ENCODE data around the gene TAGLN3. TPM values are rescaled to one million over a fixed set of nuclear protein-coding genes. Genes with fewer than 3 reads are reported as not detected.

TAGLN3 gene
- total RNA-seq, 1 experiment from 2014 or later, result not detected

DNA sequence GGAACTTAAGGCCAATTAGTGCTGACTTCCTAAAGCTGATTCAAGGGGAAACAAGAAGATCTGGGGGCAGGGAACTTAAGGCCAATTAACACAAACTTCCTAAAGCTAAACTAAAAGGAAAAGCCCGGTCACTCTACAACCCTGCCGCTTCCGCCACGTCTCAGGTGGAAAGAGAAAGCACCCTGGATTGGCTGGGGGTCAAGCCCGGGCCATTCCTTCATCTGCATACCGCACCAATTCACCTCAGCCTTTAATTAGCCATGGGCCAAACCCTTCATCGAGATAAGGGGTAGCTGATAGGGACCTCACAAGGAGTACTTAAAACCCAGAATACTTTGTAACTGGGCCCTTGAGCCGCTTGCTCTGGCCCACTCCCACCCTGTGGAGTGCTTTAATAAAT lies 50.2 kb downstream of the TAGLN3 start:
- H3K4me3 ChIP-seq (ENCODE audit: low read depth, low read length), result no peak overlapping the region
- no peak for DNase-seq
- no peaks in the 10 kb centered on the region for H3K36me3 Mint-ChIP-seq (ENCODE audit: insufficient read depth, unreplicated experiment)
- no TSS peak for BruUV-seq (replicated peaks)
- TF ChIP-seq, protein P1, sequence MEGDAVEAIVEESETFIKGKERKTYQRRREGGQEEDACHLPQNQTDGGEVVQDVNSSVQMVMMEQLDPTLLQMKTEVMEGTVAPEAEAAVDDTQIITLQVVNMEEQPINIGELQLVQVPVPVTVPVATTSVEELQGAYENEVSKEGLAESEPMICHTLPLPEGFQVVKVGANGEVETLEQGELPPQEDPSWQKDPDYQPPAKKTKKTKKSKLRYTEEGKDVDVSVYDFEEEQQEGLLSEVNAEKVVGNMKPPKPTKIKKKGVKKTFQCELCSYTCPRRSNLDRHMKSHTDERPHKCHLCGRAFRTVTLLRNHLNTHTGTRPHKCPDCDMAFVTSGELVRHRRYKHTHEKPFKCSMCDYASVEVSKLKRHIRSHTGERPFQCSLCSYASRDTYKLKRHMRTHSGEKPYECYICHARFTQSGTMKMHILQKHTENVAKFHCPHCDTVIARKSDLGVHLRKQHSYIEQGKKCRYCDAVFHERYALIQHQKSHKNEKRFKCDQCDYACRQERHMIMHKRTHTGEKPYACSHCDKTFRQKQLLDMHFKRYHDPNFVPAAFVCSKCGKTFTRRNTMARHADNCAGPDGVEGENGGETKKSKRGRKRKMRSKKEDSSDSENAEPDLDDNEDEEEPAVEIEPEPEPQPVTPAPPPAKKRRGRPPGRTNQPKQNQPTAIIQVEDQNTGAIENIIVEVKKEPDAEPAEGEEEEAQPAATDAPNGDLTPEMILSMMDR (IDR thresholded peaks at IDR 0.05; ENCODE audit: insufficient read depth in 1 of 2, low read depth in 1 of 2, low read length in 1 of 2, severe bottlenecking in 1 of 2, unreplicated experiment in 1 of 2), result no peak
- CTCF ChIA-PET, result no interaction called here
- H3K9me3 ChIP-seq, result no peaks in the 10 kb centered on the region
- no peaks in the 10 kb centered on the region for H3K27me3 ChIP-seq (replicated peaks; ENCODE audit: control insufficient read depth, insufficient read depth, low read length)
- POLR2A ChIA-PET, result no interaction called here
- H3K36me3 ChIP-seq (ENCODE audit: control insufficient read depth, insufficient read depth, low read length), result no peaks in the 10 kb centered on the region
- H3K27me3 Mint-ChIP-seq (ENCODE audit: insufficient read depth, unreplicated experiment), result no peaks in the 10 kb centered on the region
- H3K27ac Mint-ChIP-seq (ENCODE audit: unreplicated experiment), result no peak overlapping the region
- peaks cover 23% of the 10 kb centered on the region for H3K4me1 Mint-ChIP-seq (ENCODE audit: low read depth, unreplicated experiment)
- H3K4me1 ChIP-seq, result peaks cover 15% of the 10 kb centered on the region
- H3K9me3 Mint-ChIP-seq (ENCODE audit: unreplicated experiment), result no peaks in the 10 kb centered on the region
- no peak overlapping the region for H3K4me3 Mint-ChIP-seq (ENCODE audit: unreplicated experiment)
- intact Hi-C loops (cut with micrococcal nuclease; ENCODE audit: unreplicated experiment), result loop anchor here (10.0 kb wide), 1 partner anchor 334 kb away; no protein-coding TSS in a partner anchor

DNA sequence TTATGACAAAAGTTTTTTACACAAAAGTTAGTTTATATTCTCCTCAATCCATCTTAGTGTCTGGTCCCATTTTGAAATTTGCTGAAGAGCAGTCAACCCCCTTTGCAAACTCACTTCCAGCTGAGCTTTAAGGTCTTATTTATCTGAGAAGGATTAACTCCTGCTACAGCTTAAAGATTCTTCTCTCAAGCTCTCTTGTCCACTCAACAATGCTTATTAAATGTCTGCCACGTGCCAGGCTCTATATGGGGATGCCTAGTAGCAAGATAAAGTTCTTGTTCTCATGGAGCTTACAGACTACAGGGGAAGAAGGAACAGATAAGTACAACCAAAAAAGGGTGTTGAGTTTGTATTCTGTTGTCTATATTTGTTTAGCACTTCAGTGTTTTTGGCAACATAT lies 54.5 kb downstream of the TAGLN3 start:
- no TSS peak for BruUV-seq (replicated peaks)
- Mint-ChIP-seq H3K4me3 (ENCODE audit: unreplicated experiment) (no peak overlapping the region), H3K27ac (ENCODE audit: unreplicated experiment) (no peak overlapping the region), H3K9me3 (ENCODE audit: unreplicated experiment) (no peaks in the 10 kb centered on the region), H3K27me3 (ENCODE audit: insufficient read depth, unreplicated experiment) (no peaks in the 10 kb centered on the region), H3K36me3 (ENCODE audit: insufficient read depth, unreplicated experiment) (no peaks in the 10 kb centered on the region), H3K4me1 (ENCODE audit: low read depth, unreplicated experiment) (peaks cover 27% of the 10 kb centered on the region)
- ChIA-PET CTCF (interaction anchor here (0.7 to 1.5 kb wide), 3 partner anchors 10 to 971 kb away, joined by 3 to 4 read pairs (median 4); no protein-coding TSS in a partner anchor), POLR2A (interaction anchor here (0.9 kb wide), 1 partner anchor 33 kb away, joined by 6 read pairs; no protein-coding TSS in a partner anchor)
- Histone ChIP-seq H3K9me3 (no peaks in the 10 kb centered on the region), H3K4me1 (peaks cover 18% of the 10 kb centered on the region), H3K4me3 (ENCODE audit: low read depth, low read length) (no peak overlapping the region), H3K36me3 (ENCODE audit: control insufficient read depth, insufficient read depth, low read length) (no peaks in the 10 kb centered on the region), H3K27me3 (replicated peaks; ENCODE audit: control insufficient read depth, insufficient read depth, low read length) (no peaks in the 10 kb centered on the region)
- TF ChIP-seq, protein P1 (IDR thresholded peaks at IDR 0.05; ENCODE audit: insufficient read depth in 1 of 2, low read depth in 1 of 2, low read length in 1 of 2, severe bottlenecking in 1 of 2, unreplicated experiment in 1 of 2), result no peak
- intact Hi-C loops (cut with micrococcal nuclease; ENCODE audit: unreplicated experiment), result no loop called here
- DNase-seq, result no peak

DNA sequence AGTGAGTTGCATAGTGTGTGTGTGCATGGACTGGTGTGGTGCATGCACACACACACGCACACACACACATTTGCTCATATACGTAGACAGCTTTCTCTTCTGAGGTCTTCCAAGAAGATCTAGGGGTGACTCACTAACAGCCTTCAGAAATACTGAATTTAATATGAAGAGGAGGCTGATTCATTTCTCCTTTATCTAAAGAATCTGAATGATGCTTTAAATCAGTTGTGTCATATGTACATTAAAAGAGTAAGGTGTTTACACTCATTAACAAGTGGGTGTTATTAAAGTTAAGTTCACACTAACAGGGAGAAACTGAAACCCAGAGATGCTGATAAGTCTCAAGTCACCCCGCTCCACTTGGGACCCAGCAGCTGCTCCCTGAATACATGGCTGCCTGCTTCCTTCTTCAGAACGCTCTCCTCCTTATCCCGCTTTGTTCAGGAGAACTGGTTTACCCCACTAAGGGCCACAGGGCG lies 57.8 kb downstream of the TAGLN3 start:
- no peak for DNase-seq
- intact Hi-C loops (cut with micrococcal nuclease; ENCODE audit: unreplicated experiment), result no loop called here
- no peak overlapping the region for H3K4me3 ChIP-seq (ENCODE audit: low read depth, low read length)
- TF ChIP-seq, protein P1 (IDR thresholded peaks at IDR 0.05; ENCODE audit: insufficient read depth in 1 of 2, low read depth in 1 of 2, low read length in 1 of 2, severe bottlenecking in 1 of 2, unreplicated experiment in 1 of 2), result no peak
- no peaks in the 10 kb centered on the region for H3K27me3 Mint-ChIP-seq (ENCODE audit: insufficient read depth, unreplicated experiment)
- peaks cover 33% of the 10 kb centered on the region for H3K4me1 ChIP-seq
- H3K9me3 ChIP-seq, result no peaks in the 10 kb centered on the region
- ChIA-PET CTCF (no interaction called here), POLR2A (no interaction called here)
- peaks cover 43% of the 10 kb centered on the region for H3K4me1 Mint-ChIP-seq (ENCODE audit: low read depth, unreplicated experiment)
- H3K9me3 Mint-ChIP-seq (ENCODE audit: unreplicated experiment), result no peaks in the 10 kb centered on the region
- no peaks in the 10 kb centered on the region for H3K36me3 Mint-ChIP-seq (ENCODE audit: insufficient read depth, unreplicated experiment)
- no peaks in the 10 kb centered on the region for H3K36me3 ChIP-seq (ENCODE audit: control insufficient read depth, insufficient read depth, low read length)
- no TSS peak for BruUV-seq (replicated peaks)
- no peak overlapping the region for H3K27ac Mint-ChIP-seq (ENCODE audit: unreplicated experiment)
- no peak overlapping the region for H3K4me3 Mint-ChIP-seq (ENCODE audit: unreplicated experiment)
- no peaks in the 10 kb centered on the region for H3K27me3 ChIP-seq (replicated peaks; ENCODE audit: control insufficient read depth, insufficient read depth, low read length)

Measured in Caco-2 (cell line).